Measurements from ENCODE around the gene AP1AR. TPM values are rescaled to one million over a fixed set of nuclear protein-coding genes. Genes with fewer than 3 reads are reported as not detected.

Gene AP1AR
- total RNA-seq, 1 donor from 2014 or later = 18.9 TPM

- H3K9me3 Mint-ChIP-seq = no peaks in the 10 kb centered on the region
These were observed 81.1 kb downstream of the AP1AR start for GRCh38 chr4:112312610-112313239.

GRCh38 chr4:112315446-112315845, 83.9 kb downstream of the AP1AR start:
- Mint-ChIP-seq H3K36me3 (no peaks in the 10 kb centered on the region), H3K27ac (no peak overlapping the region), H3K9me3 (no peaks in the 10 kb centered on the region), H3K4me1 (ENCODE audit: unreplicated experiment) (no peaks in the 10 kb centered on the region), H3K27me3 (no peaks in the 10 kb centered on the region), H3K4me3 (no peak overlapping the region)
- no peak for TF ChIP-seq CTCF (conservative IDR thresholded peaks at IDR 0.05)
- no peak for DNase-seq (ENCODE audit: extremely low spot score, unreplicated experiment)

More at GRCh38 chr4:112312610-112313239, 81.1 kb downstream of the AP1AR start:
- H3K4me1 Mint-ChIP-seq (ENCODE audit: unreplicated experiment) = peaks cover 9% of the 10 kb centered on the region
- H3K27ac Mint-ChIP-seq = no peak overlapping the region
- no peak for TF ChIP-seq CTCF (conservative IDR thresholded peaks at IDR 0.05)
- no peaks in the 10 kb centered on the region for H3K27me3 Mint-ChIP-seq
- no peak overlapping the region for H3K4me3 Mint-ChIP-seq
- DNase-seq (ENCODE audit: extremely low spot score, unreplicated experiment) = no peak
- H3K36me3 Mint-ChIP-seq = no peaks in the 10 kb centered on the region

- Mint-ChIP-seq H3K4me3 (no peak overlapping the region), H3K27me3 (no peaks in the 10 kb centered on the region), H3K27ac (no peak overlapping the region), H3K4me1 (ENCODE audit: unreplicated experiment) (no peaks in the 10 kb centered on the region), H3K9me3 (no peaks in the 10 kb centered on the region), H3K36me3 (no peaks in the 10 kb centered on the region)
- TF ChIP-seq CTCF (conservative IDR thresholded peaks at IDR 0.05) = no peak
- no peak for DNase-seq (ENCODE audit: extremely low spot score, unreplicated experiment)
These were observed 84.8 kb downstream of the AP1AR start for GRCh38 chr4:112316360-112316759.

- no peak overlapping the region for H3K27ac Mint-ChIP-seq
- no peaks in the 10 kb centered on the region for H3K9me3 Mint-ChIP-seq
- no peak overlapping the region for H3K4me3 Mint-ChIP-seq
- no peaks in the 10 kb centered on the region for H3K4me1 Mint-ChIP-seq (ENCODE audit: unreplicated experiment)
- no peak for DNase-seq (ENCODE audit: extremely low spot score, unreplicated experiment)
- TF ChIP-seq CTCF (conservative IDR thresholded peaks at IDR 0.05) = no peak
- no peaks in the 10 kb centered on the region for H3K36me3 Mint-ChIP-seq
- peaks cover 7% of the 10 kb centered on the region for H3K27me3 Mint-ChIP-seq
These were observed 86.9 kb downstream of the AP1AR start for GRCh38 chr4:112318239-112319142.

Other genes starting within 250 kb of the AP1AR start
- 0.70 and 1.3 TPM in 2 replicates for gene FAM241A, start 86.3 kb upstream of the AP1AR start, total RNA-seq (ENCODE audit: low replicate concordance)
- 13.7 and 15.6 TPM in 2 replicates for gene TIFA, start 54.1 kb downstream of the AP1AR start, total RNA-seq (ENCODE audit: low replicate concordance)
- 6.7 and 9.5 TPM in 2 replicates for gene ALPK1, start 65.6 kb downstream of the AP1AR start, total RNA-seq (ENCODE audit: low replicate concordance)